Measurements from ENCODE around the gene NTNG1.

NTNG1 gene

GRCh38 chr1:107262467-107263286, 121.8 kb downstream of the NTNG1 start:
- DNase-seq (ENCODE audit: low spot score) = no peak

- no peak for DNase-seq (ENCODE audit: low spot score)
Observed at GRCh38 chr1:107263291-107263915, 122.6 kb downstream of the NTNG1 start.

- DNase-seq (ENCODE audit: low spot score) = no peak
Observed at GRCh38 chr1:107264007-107264406, 123.2 kb downstream of the NTNG1 start.

GRCh38 chr1:107264561-107264960, 123.7 kb downstream of the NTNG1 start:
- no peak for DNase-seq (ENCODE audit: low spot score)

GRCh38 chr1:107267489-107267888, 126.7 kb downstream of the NTNG1 start:
- no peak for DNase-seq (ENCODE audit: low spot score)

- DNase-seq (ENCODE audit: low spot score) = no peak
Observed at GRCh38 chr1:107272321-107272720, 131.5 kb downstream of the NTNG1 start.

- no peak for DNase-seq (ENCODE audit: low spot score)
Observed at GRCh38 chr1:107273515-107273914, 132.7 kb downstream of the NTNG1 start.

- DNase-seq (ENCODE audit: low spot score) = no peak
Observed at GRCh38 chr1:107274227-107274626, 133.4 kb downstream of the NTNG1 start.

- DNase-seq (ENCODE audit: low spot score) = no peak
Observed at GRCh38 chr1:107276247-107276646, 135.4 kb downstream of the NTNG1 start.

- DNase-seq (ENCODE audit: low spot score) = peak; percentile 55
Observed at GRCh38 chr1:107277022-107277421, 136.2 kb downstream of the NTNG1 start.

GRCh38 chr1:107286125-107286524, 145.3 kb downstream of the NTNG1 start:
- no peak for DNase-seq (ENCODE audit: low spot score)

GRCh38 chr1:107291987-107292386, 151.1 kb downstream of the NTNG1 start:
- DNase-seq (ENCODE audit: low spot score) = no peak

- no peak for DNase-seq (ENCODE audit: low spot score)
Observed at GRCh38 chr1:107293901-107294613, 153.2 kb downstream of the NTNG1 start.

- no peak for DNase-seq (ENCODE audit: low spot score)
Observed at GRCh38 chr1:107294686-107295085, 153.8 kb downstream of the NTNG1 start.

- DNase-seq (ENCODE audit: low spot score) = no peak
Observed at GRCh38 chr1:107297681-107298080, 156.8 kb downstream of the NTNG1 start.

GRCh38 chr1:107298526-107298925, 157.7 kb downstream of the NTNG1 start:
- no peak for DNase-seq (ENCODE audit: low spot score)

GRCh38 chr1:107299521-107299920, 158.7 kb downstream of the NTNG1 start:
- DNase-seq (ENCODE audit: low spot score) = no peak

GRCh38 chr1:107309962-107310361, 169.1 kb downstream of the NTNG1 start:
- DNase-seq (ENCODE audit: low spot score) = no peak

- no peak for DNase-seq (ENCODE audit: low spot score)
Observed at GRCh38 chr1:107315652-107316051, 174.8 kb downstream of the NTNG1 start.

GRCh38 chr1:107318932-107319331, 178.1 kb downstream of the NTNG1 start:
- no peak for DNase-seq (ENCODE audit: low spot score)

- no peak for DNase-seq (ENCODE audit: low spot score)
Observed at GRCh38 chr1:107323784-107324183, 182.9 kb downstream of the NTNG1 start.

- no peak for DNase-seq (ENCODE audit: low spot score)
Observed at GRCh38 chr1:107326824-107327445, 186.1 kb downstream of the NTNG1 start.

- DNase-seq (ENCODE audit: low spot score) = no peak
Observed at GRCh38 chr1:107327446-107327845, 186.6 kb downstream of the NTNG1 start.
